Uterus (tissue), 4 donors: ENCODE data around the gene SMIM38. TPM values are rescaled to one million over a fixed set of nuclear protein-coding genes. Genes with fewer than 3 reads are reported as not detected.

ENCODE experiments used
- DNase-seq, 2 donors: peaks; one replicate each; pipeline ENCODE4 v3.0.0-alpha.2; 2019 to 2020
- H3K27ac ChIP-seq, 2 donors: fragments of 200-600 bp; sonication (generic); 1 replicate in 1 of 2; 2 replicates in 1 of 2; pipeline ENCODE4 v1.5.1; 2016 to 2018
- H3K27me3 ChIP-seq, 2 donors: fragments of 200-600 bp; sonication (generic); one replicate each; pipeline ENCODE4 v1.5.1; 2018 to 2019; ENCODE audit warnings: control low read depth in 1 of 2
- H3K36me3 ChIP-seq, 2 donors: fragments of 200-600 bp; sonication (generic); one replicate each; pipeline ENCODE4 v1.5.1; 2019; ENCODE audit warnings: control low read depth in 1 of 2
- H3K4me1 ChIP-seq, 2 donors: fragments of 200-600 bp; sonication (generic); one replicate each; pipeline ENCODE4 v1.5.1; 2018 to 2019; ENCODE audit warnings: control low read depth in 1 of 2
- H3K4me3 ChIP-seq, 2 donors: fragments of 200-600 bp; sonication (generic); 1 replicate in 1 of 2; 2 replicates in 1 of 2; pipeline ENCODE4 v1.5.1; 2018 to 2019; ENCODE audit warnings: mild to moderate bottlenecking in 1 of 2
- H3K9me3 ChIP-seq, 2 donors: fragments of 200-600 bp; sonication (generic); one replicate each; pipeline ENCODE4 v1.5.1; 2019; ENCODE audit warnings: control low read depth in 1 of 2
- POLR2A ChIP-seq, 2 donors: fragments of 450-650 bp; IDR thresholded peaks; one replicate each; pipeline ENCODE4 v1.6.1; 2016; ENCODE audit warnings: antibody characterized with exemption in 2 of 2, mild to moderate bottlenecking in 1 of 2, moderate library complexity in 1 of 2
- intact Hi-C: fragments of 100-400 bp; cut with DNase I; formaldehyde crosslinking; loops from one replicate; pipeline ENCODE4 v1.15.1; 2023; ENCODE audit warnings: low total_unique reads
- total RNA-seq, 4 donors: library from RNA; depleted of rRNA in 3 of 4; stranded (reverse); fragments of >200 nt in 3 of 4; gene quantifications; one replicate each; pipeline versions ENCODE4 v1.1.0 to v1.2.4, GENCODE V29; 2014 to 2023
- TF ChIP-seq, protein P1 (sequence below), 4 experiments: fragments of 200-600 bp in 2 of 4; fragments of 450-650 bp in 2 of 4; sonication (generic) in 2 of 4; IDR thresholded peaks; one replicate each; pipeline ENCODE4 v1.5.1; 2016 to 2019; ENCODE audit warnings: antibody characterized with exemption in 4 of 4, mild to moderate bottlenecking in 2 of 4, moderate library complexity in 1 of 4
- donor health status: DM: yes; HTN: yes; CAD: no.

SMIM38 gene
- total RNA-seq, 4 donors from 2014 or later: 0.29 to 7.5 (median 1.7) TPM

- Histone ChIP-seq H3K27ac (no peak overlapping the region), H3K36me3 (no peaks in the 10 kb centered on the region), H3K9me3 (no peaks in the 10 kb centered on the region), H3K4me1 (peaks cover 0 to 7% of the 10 kb centered on the region in 2 donors), H3K4me3 (no peak overlapping the region), H3K27me3 (no peaks in the 10 kb centered on the region)
- intact Hi-C loops: no loop called here
- TF ChIP-seq, protein P1, sequence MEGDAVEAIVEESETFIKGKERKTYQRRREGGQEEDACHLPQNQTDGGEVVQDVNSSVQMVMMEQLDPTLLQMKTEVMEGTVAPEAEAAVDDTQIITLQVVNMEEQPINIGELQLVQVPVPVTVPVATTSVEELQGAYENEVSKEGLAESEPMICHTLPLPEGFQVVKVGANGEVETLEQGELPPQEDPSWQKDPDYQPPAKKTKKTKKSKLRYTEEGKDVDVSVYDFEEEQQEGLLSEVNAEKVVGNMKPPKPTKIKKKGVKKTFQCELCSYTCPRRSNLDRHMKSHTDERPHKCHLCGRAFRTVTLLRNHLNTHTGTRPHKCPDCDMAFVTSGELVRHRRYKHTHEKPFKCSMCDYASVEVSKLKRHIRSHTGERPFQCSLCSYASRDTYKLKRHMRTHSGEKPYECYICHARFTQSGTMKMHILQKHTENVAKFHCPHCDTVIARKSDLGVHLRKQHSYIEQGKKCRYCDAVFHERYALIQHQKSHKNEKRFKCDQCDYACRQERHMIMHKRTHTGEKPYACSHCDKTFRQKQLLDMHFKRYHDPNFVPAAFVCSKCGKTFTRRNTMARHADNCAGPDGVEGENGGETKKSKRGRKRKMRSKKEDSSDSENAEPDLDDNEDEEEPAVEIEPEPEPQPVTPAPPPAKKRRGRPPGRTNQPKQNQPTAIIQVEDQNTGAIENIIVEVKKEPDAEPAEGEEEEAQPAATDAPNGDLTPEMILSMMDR (IDR thresholded peaks at IDR 0.05): no peak
- no peak for TF ChIP-seq POLR2A (IDR thresholded peaks at IDR 0.05)
- DNase-seq: no peak
These were observed 1.4 kb upstream of the SMIM38 start for GRCh38 chr11:69154211-69154913.

GRCh38 chr11:69154938-69155301, 815 bp upstream of the SMIM38 start:
- no peaks in the 10 kb centered on the region for H3K27me3 ChIP-seq
- H3K4me1 ChIP-seq: peaks cover 0 to 7% of the 10 kb centered on the region in 2 donors
- no peak overlapping the region for H3K27ac ChIP-seq
- TF ChIP-seq POLR2A (IDR thresholded peaks at IDR 0.05): no peak
- TF ChIP-seq, protein P1 (IDR thresholded peaks at IDR 0.05): no peak
- no peak overlapping the region for H3K4me3 ChIP-seq
- no peak for DNase-seq
- H3K9me3 ChIP-seq: no peaks in the 10 kb centered on the region
- intact Hi-C loops: no loop called here
- H3K36me3 ChIP-seq: no peaks in the 10 kb centered on the region

DNA sequence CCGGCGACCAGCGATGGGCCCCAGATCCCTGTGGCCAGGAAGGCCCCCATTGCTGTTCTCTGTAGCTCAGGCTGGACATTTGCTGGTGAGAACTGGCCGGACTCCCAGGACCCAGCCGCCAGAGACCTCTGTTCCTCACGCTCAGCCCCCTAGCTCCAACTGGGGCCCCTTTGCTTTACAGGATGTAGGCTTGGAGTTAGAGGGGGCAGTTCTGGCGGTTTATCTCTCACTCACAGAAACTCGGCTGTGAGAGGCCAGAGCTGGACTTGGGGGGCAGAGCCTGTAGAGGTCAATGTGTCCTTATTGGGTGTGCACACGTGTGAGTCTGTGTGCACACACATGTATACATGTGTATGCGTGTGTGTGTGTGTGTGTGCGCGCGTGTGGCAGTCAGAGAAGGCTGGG, 502 bp downstream of the SMIM38 start:
- Histone ChIP-seq H3K27ac (no peak overlapping the region), H3K4me1 (peaks cover 0 to 7% of the 10 kb centered on the region in 2 donors), H3K36me3 (no peaks in the 10 kb centered on the region), H3K9me3 (no peaks in the 10 kb centered on the region), H3K27me3 (no peaks in the 10 kb centered on the region), H3K4me3 (no peak overlapping the region)
- TF ChIP-seq POLR2A (IDR thresholded peaks at IDR 0.05): no peak
- TF ChIP-seq, protein P1 (IDR thresholded peaks at IDR 0.05): no peak
- intact Hi-C loops: no loop called here
- DNase-seq: no peak

- Histone ChIP-seq H3K9me3 (no peaks in the 10 kb centered on the region), H3K27ac (peak overlapping the region in 1 of 2 donors; percentile 59), H3K27me3 (no peaks in the 10 kb centered on the region), H3K4me1 (peaks cover 0 to 7% of the 10 kb centered on the region in 2 donors), H3K36me3 (no peaks in the 10 kb centered on the region), H3K4me3 (no peak overlapping the region)
- no peak for DNase-seq
- intact Hi-C loops: no loop called here
- TF ChIP-seq POLR2A (IDR thresholded peaks at IDR 0.05): no peak
- TF ChIP-seq, protein P1 (IDR thresholded peaks at IDR 0.05): no peak
These were observed 979 bp downstream of the SMIM38 start for GRCh38 chr11:69156673-69157155.

GRCh38 chr11:69157156-69157821, 1.6 kb downstream of the SMIM38 start:
- Histone ChIP-seq H3K9me3 (no peaks in the 10 kb centered on the region), H3K27me3 (no peaks in the 10 kb centered on the region), H3K4me1 (peaks cover 0 to 7% of the 10 kb centered on the region in 2 donors), H3K4me3 (no peak overlapping the region), H3K27ac (peak overlapping the region in 1 of 2 donors; percentile 59), H3K36me3 (no peaks in the 10 kb centered on the region)
- TF ChIP-seq, protein P1 (IDR thresholded peaks at IDR 0.05): no peak
- TF ChIP-seq POLR2A (IDR thresholded peaks at IDR 0.05): no peak
- DNase-seq: peak in 1 of 2 donors; percentile 36
- intact Hi-C loops: no loop called here
